Measurements from ENCODE around the gene HLA-DMB. TPM values are rescaled to one million over a fixed set of nuclear protein-coding genes. Genes with fewer than 3 reads are reported as not detected.

HLA-DMB gene
- total RNA-seq, 1 experiment from 2014 or later, result 3.3 TPM

DNA sequence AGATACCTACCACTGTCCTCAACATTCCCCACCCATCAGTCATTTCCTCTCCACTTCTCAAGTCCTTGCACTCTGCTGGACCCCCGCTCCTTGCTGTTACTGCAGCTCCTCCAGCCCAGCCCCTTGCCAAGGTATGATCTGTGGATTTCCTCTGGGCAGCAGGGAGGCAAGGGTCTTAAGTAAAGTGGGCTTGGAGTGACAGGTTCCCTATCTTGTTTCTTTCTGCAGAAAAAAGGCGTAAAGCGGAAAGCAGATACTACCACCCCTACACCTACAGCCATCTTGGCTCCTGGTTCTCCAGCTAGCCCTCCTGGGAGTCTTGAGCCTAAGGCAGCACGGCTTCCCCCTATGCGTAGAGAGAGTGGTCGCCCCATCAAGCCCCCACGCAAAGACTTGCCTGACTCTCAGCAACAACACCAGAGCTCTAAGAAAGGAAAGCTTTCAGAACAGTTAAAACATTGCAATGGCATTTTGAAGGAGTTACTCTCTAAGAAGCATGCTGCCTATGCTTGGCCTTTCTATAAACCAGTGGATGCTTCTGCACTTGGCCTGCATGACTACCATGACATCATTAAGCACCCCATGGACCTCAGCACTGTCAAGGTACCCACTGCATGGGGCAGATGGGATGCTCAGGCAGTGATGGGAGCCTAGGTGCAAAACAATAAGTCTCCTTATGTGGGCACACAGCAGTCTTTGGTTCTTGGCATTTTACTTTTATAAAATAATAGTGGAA is 35.7 kb upstream of the HLA-DMB start:
- Histone ChIP-seq H3K9me3 (ENCODE audit: control insufficient read depth in 1 of 2, insufficient read depth in 1 of 2, low read depth in 1 of 2, low read length in 2 of 2) (no peaks in the 10 kb centered on the region), H3K4me2 (ENCODE audit: low read length) (no peak overlapping the region), H4K20me1 (ENCODE audit: insufficient read depth) (peaks cover 88% of the 10 kb centered on the region), H3K9me2 (ENCODE audit: insufficient read depth) (no peaks in the 10 kb centered on the region), H3K4me1 (ENCODE audit: control insufficient read depth in 1 of 2, insufficient read depth in 2 of 2, low read length in 2 of 2) (peaks cover 5 to 21% of the 10 kb centered on the region in 2 experiments; a peak in 3 of 4 replicates), H2AFZ (ENCODE audit: low read depth, low read length, poor library complexity, severe bottlenecking) (no peak overlapping the region), H3K27me3 (ENCODE audit: insufficient read depth, low read length) (no peaks in the 10 kb centered on the region), H3K36me3 (ENCODE audit: control insufficient read depth in 1 of 2, insufficient read depth in 2 of 2, low read length in 2 of 2) (peaks cover 77 to 91% of the 10 kb centered on the region in 2 experiments), H3K4me3 (replicated peaks in 1 of 2; ENCODE audit: low read depth in 1 of 2, low read length in 2 of 2) (no peak overlapping the region), H3K27ac (ENCODE audit: low read depth, low read length) (no peak overlapping the region), H3K9ac (ENCODE audit: low read length) (no peak overlapping the region), H3K79me2 (ENCODE audit: insufficient read depth, low read length) (peaks cover 88% of the 10 kb centered on the region)
- CTCF ChIA-PET, result no interaction called here
- ATAC-seq, result no peak
- RAD21 ChIA-PET (ENCODE audit: low non-redundant PET in 1 of 2, low total read pairs in 2 of 2, uncharacterized antibody in 2 of 2, unreplicated experiment in 2 of 2), result no interaction called here
- TF ChIP-seq, protein P1, sequence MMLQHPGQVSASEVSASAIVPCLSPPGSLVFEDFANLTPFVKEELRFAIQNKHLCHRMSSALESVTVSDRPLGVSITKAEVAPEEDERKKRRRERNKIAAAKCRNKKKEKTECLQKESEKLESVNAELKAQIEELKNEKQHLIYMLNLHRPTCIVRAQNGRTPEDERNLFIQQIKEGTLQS (IDR thresholded peaks at IDR 0.05), result no peak
- TF ChIP-seq SRF (IDR thresholded peaks at IDR 0.05; ENCODE audit: low read depth) (no peak), POLR2A (IDR thresholded peaks at IDR 0.05; ENCODE audit: borderline replicate concordance, extremely low read depth, insufficient read depth, insufficient read length) (no peak), ZFX (IDR thresholded peaks at IDR 0.05) (no peak), TCF7L2 (IDR thresholded peaks at IDR 0.05; ENCODE audit: borderline replicate concordance, extremely low read depth, insufficient read depth, insufficient read length) (no peak), YY1 (IDR thresholded peaks at IDR 0.05; ENCODE audit: extremely low read depth, insufficient replicate concordance, low read depth, low read length) (no peak), CBX3 (IDR thresholded peaks at IDR 0.05; ENCODE audit: low read depth) (no peak), FOSL1 (IDR thresholded peaks at IDR 0.05; ENCODE audit: low read depth) (no peak), SIN3A (IDR thresholded peaks at IDR 0.05; ENCODE audit: low read depth) (no peak), EZH2 (IDR thresholded peaks at IDR 0.05) (no peak), EGR1 (IDR thresholded peaks at IDR 0.05; ENCODE audit: low read depth) (no peak), ZNF274 (IDR thresholded peaks at IDR 0.05; ENCODE audit: low read depth, low read length) (no peak), CEBPB (IDR thresholded peaks at IDR 0.05; ENCODE audit: low read depth) (no peak), SP1 (IDR thresholded peaks at IDR 0.05; ENCODE audit: low read depth) (no peak), POLR2AphosphoS5 (IDR thresholded peaks at IDR 0.05; ENCODE audit: low read depth, low read length) (no peak), ELF1 (IDR thresholded peaks at IDR 0.05; ENCODE audit: borderline replicate concordance, low read depth) (no peak)
- TF ChIP-seq, protein P2, sequence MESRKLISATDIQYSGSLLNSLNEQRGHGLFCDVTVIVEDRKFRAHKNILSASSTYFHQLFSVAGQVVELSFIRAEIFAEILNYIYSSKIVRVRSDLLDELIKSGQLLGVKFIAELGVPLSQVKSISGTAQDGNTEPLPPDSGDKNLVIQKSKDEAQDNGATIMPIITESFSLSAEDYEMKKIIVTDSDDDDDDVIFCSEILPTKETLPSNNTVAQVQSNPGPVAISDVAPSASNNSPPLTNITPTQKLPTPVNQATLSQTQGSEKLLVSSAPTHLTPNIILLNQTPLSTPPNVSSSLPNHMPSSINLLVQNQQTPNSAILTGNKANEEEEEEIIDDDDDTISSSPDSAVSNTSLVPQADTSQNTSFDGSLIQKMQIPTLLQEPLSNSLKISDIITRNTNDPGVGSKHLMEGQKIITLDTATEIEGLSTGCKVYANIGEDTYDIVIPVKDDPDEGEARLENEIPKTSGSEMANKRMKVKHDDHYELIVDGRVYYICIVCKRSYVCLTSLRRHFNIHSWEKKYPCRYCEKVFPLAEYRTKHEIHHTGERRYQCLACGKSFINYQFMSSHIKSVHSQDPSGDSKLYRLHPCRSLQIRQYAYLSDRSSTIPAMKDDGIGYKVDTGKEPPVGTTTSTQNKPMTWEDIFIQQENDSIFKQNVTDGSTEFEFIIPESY (IDR thresholded peaks at IDR 0.05; ENCODE audit: extremely low read depth, insufficient replicate concordance, low read length), result no peak
- TF ChIP-seq, protein P3, sequence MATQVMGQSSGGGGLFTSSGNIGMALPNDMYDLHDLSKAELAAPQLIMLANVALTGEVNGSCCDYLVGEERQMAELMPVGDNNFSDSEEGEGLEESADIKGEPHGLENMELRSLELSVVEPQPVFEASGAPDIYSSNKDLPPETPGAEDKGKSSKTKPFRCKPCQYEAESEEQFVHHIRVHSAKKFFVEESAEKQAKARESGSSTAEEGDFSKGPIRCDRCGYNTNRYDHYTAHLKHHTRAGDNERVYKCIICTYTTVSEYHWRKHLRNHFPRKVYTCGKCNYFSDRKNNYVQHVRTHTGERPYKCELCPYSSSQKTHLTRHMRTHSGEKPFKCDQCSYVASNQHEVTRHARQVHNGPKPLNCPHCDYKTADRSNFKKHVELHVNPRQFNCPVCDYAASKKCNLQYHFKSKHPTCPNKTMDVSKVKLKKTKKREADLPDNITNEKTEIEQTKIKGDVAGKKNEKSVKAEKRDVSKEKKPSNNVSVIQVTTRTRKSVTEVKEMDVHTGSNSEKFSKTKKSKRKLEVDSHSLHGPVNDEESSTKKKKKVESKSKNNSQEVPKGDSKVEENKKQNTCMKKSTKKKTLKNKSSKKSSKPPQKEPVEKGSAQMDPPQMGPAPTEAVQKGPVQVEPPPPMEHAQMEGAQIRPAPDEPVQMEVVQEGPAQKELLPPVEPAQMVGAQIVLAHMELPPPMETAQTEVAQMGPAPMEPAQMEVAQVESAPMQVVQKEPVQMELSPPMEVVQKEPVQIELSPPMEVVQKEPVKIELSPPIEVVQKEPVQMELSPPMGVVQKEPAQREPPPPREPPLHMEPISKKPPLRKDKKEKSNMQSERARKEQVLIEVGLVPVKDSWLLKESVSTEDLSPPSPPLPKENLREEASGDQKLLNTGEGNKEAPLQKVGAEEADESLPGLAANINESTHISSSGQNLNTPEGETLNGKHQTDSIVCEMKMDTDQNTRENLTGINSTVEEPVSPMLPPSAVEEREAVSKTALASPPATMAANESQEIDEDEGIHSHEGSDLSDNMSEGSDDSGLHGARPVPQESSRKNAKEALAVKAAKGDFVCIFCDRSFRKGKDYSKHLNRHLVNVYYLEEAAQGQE (IDR thresholded peaks at IDR 0.05; ENCODE audit: low read depth), result no peak
- TF ChIP-seq, protein P4, sequence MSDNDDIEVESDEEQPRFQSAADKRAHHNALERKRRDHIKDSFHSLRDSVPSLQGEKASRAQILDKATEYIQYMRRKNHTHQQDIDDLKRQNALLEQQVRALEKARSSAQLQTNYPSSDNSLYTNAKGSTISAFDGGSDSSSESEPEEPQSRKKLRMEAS (IDR thresholded peaks at IDR 0.05), result no peak
- POLR2A ChIA-PET, result interaction anchor here (1.2 kb wide), 1 partner anchor 24 kb away, joined by 3 read pairs; the partner anchor contains the start of gene HLA-DMA
- DNase-seq (ENCODE audit: low read depth, low spot score), result no peak
- intact Hi-C loops (cut with micrococcal nuclease), result no loop called here
- BruUV-seq (replicated peaks), result no TSS peak
